Measurements from ENCODE around the gene DTNA.

The DTNA gene

DNA sequence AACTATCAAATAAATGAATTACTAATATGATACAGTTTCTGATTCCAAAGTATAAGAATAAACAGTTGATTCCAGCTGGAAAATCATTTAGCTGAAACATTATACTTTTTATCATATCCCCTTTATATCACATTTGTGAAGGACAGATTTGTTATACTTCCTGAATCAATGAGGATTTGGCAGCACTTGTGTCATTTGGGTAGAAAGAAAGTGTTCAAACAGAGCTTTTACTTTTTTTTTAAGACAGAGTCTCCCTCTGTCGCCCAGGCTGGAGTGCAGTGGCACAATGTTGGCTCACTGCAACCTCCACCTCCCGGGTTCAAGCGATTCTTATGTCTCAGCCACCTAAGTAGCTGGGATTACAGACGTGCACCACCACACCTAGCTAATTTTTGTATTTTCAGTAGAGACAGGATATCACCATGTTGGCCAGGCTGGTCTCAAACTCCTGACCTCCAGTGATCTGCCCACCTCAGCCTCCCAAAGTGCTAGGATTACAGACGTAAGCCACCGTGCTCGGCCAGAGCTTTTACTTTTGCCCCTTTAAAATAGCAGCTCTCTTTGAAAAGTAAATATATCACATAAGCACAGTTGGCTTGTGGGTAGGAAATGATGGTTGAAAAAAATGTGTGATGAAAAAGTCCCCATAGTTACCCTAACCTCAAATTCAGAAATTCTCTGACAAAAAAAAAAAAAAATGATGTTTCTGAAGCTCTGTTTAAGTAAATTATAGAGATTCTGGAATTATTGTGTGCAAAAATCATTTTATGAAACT lies 95.2 kb downstream of the DTNA start:
- H3K9me3 ChIP-seq (ENCODE audit: control insufficient read depth in 2 of 2, low read length in 2 of 2), result no peaks in the 10 kb centered on the region
- H3K4me3 ChIP-seq (ENCODE audit: low read length in 2 of 2), result no peak overlapping the region
- H3K36me3 ChIP-seq (ENCODE audit: control insufficient read depth in 2 of 2, insufficient read depth in 2 of 2, low read length in 2 of 2), result no peaks in the 10 kb centered on the region
- peaks cover 11% of the 10 kb centered on the region for H3K4me1 ChIP-seq (ENCODE audit: control insufficient read depth, insufficient read depth, low read length)
- H3K27ac ChIP-seq (ENCODE audit: low read length), result no peak overlapping the region
- no peaks in the 10 kb centered on the region for H3K27me3 ChIP-seq (ENCODE audit: control insufficient read depth in 1 of 2, insufficient read depth in 2 of 2, low read length in 2 of 2)
- H3K9ac ChIP-seq (ENCODE audit: low read length in 2 of 2), result no peak overlapping the region

DNA sequence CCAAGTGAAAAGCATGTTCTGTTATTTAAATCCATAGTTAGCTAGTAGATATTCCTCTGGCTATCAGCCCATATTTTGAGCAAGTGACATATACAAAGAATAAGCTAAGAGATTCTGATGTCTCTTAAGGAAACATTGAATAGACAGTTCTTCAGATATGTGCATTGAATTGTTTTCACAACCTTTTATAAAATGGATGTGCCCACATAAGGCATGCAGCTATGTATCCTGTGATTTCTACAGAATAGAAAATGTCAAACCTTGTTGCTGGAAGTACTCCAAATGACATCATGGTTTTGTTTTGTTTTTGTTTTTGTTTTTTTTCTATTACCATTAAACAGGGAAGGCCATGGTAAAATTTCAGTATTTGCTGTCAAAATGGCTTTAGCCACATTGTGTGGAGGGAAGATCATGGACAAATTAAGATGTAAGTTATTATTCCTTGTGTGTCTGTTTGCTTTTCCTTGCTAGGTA lies 95.8 kb downstream of the DTNA start:
- no peak overlapping the region for H3K9ac ChIP-seq (ENCODE audit: low read length in 2 of 2)
- H3K27me3 ChIP-seq (ENCODE audit: control insufficient read depth in 1 of 2, insufficient read depth in 2 of 2, low read length in 2 of 2), result no peaks in the 10 kb centered on the region
- no peak overlapping the region for H3K27ac ChIP-seq (ENCODE audit: low read length)
- peaks cover 11% of the 10 kb centered on the region for H3K4me1 ChIP-seq (ENCODE audit: control insufficient read depth, insufficient read depth, low read length)
- no peaks in the 10 kb centered on the region for H3K36me3 ChIP-seq (ENCODE audit: control insufficient read depth in 2 of 2, insufficient read depth in 2 of 2, low read length in 2 of 2)
- no peaks in the 10 kb centered on the region for H3K9me3 ChIP-seq (ENCODE audit: control insufficient read depth in 2 of 2, low read length in 2 of 2)
- no peak overlapping the region for H3K4me3 ChIP-seq (ENCODE audit: low read length in 2 of 2)

DNA sequence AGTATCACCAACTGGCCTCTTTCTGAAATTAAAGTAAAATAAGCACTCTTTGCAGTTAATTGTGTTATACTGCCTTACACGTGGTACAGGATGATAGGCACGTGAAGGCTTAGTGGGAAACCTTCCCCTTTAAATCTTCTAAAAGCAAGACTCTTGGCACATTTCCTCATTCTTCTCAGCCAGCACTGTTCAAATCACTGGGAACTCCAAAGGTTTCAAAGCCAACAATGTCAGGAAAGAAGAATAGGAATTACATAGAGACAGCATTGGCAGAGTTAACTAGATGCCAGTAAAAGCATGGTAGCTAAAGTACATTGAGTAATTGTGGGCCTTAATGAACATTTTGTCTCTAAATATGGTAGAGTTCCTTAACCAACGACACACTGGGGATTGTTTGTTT lies 96.4 kb downstream of the DTNA start:
- no peaks in the 10 kb centered on the region for H3K27me3 ChIP-seq (ENCODE audit: control insufficient read depth in 1 of 2, insufficient read depth in 2 of 2, low read length in 2 of 2)
- no peak overlapping the region for H3K4me3 ChIP-seq (ENCODE audit: low read length in 2 of 2)
- H3K36me3 ChIP-seq (ENCODE audit: control insufficient read depth in 2 of 2, insufficient read depth in 2 of 2, low read length in 2 of 2), result no peaks in the 10 kb centered on the region
- peaks cover 11% of the 10 kb centered on the region for H3K4me1 ChIP-seq (ENCODE audit: control insufficient read depth, insufficient read depth, low read length)
- no peak overlapping the region for H3K9ac ChIP-seq (ENCODE audit: low read length in 2 of 2)
- H3K27ac ChIP-seq (ENCODE audit: low read length), result no peak overlapping the region
- H3K9me3 ChIP-seq (ENCODE audit: control insufficient read depth in 2 of 2, low read length in 2 of 2), result no peaks in the 10 kb centered on the region

DNA sequence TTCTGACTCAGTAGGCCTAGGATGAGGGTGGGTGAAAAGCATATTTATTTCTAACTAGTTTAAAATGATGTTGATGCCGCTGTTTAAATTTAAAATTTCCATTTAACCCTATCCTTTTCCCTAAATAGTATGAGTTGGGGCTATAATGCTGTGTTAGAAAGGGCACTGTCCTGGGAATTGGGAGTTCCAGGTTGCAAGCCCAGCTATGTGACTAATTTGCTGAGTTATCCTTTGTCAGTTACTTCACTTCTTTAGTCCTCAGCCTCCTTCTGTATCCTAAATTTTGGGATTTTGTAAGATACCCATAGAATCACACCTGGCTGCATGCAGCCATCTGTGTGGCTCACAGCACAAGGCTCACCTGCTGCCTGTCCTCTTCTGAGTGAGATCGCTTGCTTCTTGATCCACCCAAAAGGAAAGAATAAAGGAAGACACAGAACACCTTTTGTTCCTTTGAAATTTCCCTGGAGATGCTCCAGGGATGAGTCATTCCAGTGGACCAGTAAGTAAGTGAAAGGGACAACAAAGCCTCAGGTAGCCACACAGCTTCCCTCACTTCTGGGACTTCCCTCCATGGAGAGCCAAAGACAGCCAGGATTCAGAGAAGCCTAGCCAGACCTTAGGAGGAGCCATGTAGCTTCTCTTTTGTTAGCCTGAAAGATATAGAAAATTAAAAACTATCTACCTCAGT lies 97.2 kb downstream of the DTNA start:
- Histone ChIP-seq H3K27me3 (ENCODE audit: control insufficient read depth in 1 of 2, insufficient read depth in 2 of 2, low read length in 2 of 2) (no peaks in the 10 kb centered on the region), H3K4me3 (ENCODE audit: low read length in 2 of 2) (no peak overlapping the region), H3K27ac (ENCODE audit: low read length) (no peak overlapping the region), H3K36me3 (ENCODE audit: control insufficient read depth in 2 of 2, insufficient read depth in 2 of 2, low read length in 2 of 2) (peaks cover 5% of the 10 kb centered on the region in 2 donors), H3K4me1 (ENCODE audit: control insufficient read depth, insufficient read depth, low read length) (peaks cover 8% of the 10 kb centered on the region), H3K9ac (ENCODE audit: low read length in 2 of 2) (no peak overlapping the region), H3K9me3 (ENCODE audit: control insufficient read depth in 2 of 2, low read length in 2 of 2) (no peaks in the 10 kb centered on the region)

DNA sequence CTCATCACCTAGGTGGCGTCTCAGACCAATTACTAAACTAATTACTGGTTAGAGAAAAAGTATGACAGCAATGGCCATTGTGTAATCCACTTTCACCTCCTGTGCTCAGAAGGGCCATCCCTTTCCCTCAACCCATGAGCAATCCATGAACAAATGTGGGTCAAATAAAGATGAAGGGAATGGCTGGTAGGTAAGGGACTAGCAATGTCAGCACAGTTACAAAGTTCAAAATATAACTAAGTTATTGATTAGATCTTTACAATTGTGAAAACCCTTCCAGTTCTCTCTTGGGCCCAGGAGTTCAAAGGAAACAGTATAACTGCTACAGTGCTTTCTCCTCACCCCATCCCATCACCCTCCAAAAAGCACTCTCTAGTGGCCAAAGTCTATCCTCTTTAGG lies 98.3 kb downstream of the DTNA start:
- H3K9me3 ChIP-seq (ENCODE audit: control insufficient read depth in 2 of 2, low read length in 2 of 2), result no peaks in the 10 kb centered on the region
- no peaks in the 10 kb centered on the region for H3K4me1 ChIP-seq (ENCODE audit: control insufficient read depth, insufficient read depth, low read length)
- no peak overlapping the region for H3K4me3 ChIP-seq (ENCODE audit: low read length in 2 of 2)
- H3K36me3 ChIP-seq (ENCODE audit: control insufficient read depth in 2 of 2, insufficient read depth in 2 of 2, low read length in 2 of 2), result peaks cover 11 to 12% of the 10 kb centered on the region in 2 donors
- H3K9ac ChIP-seq (ENCODE audit: low read length in 2 of 2), result no peak overlapping the region
- no peaks in the 10 kb centered on the region for H3K27me3 ChIP-seq (ENCODE audit: control insufficient read depth in 1 of 2, insufficient read depth in 2 of 2, low read length in 2 of 2)
- H3K27ac ChIP-seq (ENCODE audit: low read length), result no peak overlapping the region

DNA sequence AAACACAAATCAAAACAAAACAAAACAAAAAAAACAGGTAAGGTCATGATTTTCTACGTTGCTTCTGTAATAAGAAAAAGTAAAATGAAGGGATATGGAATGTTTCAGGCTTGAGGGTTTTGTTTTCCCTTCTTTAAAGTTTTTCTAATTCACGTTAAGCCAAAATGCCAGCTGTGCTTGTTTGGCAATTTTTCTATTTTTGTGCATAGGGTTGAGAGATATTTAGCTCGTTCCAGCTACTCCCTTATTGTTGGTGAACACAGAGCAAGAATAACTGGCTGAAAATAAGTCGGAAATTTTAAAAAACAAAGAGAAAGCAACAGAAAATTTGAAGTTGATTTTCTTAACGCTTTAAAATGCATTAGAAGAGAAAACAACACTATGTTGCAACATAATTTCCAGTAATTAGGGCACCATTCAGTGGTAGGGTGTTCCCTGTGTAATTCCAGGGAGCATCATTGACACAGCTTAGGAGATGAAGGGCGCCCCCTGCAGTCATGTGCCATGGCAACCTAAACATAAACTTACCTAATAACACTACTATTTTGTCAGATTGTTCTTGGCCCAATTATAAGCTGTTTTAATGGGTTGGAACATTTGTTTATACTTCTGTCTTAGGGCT lies 99.5 kb downstream of the DTNA start:
- H3K36me3 ChIP-seq (ENCODE audit: control insufficient read depth in 2 of 2, insufficient read depth in 2 of 2, low read length in 2 of 2), result peaks cover 11 to 12% of the 10 kb centered on the region in 2 donors
- H3K9me3 ChIP-seq (ENCODE audit: control insufficient read depth in 2 of 2, low read length in 2 of 2), result no peaks in the 10 kb centered on the region
- H3K27me3 ChIP-seq (ENCODE audit: control insufficient read depth in 1 of 2, insufficient read depth in 2 of 2, low read length in 2 of 2), result no peaks in the 10 kb centered on the region
- H3K9ac ChIP-seq (ENCODE audit: low read length in 2 of 2), result no peak overlapping the region
- H3K27ac ChIP-seq (ENCODE audit: low read length), result no peak overlapping the region
- no peaks in the 10 kb centered on the region for H3K4me1 ChIP-seq (ENCODE audit: control insufficient read depth, insufficient read depth, low read length)
- H3K4me3 ChIP-seq (ENCODE audit: low read length in 2 of 2), result no peak overlapping the region

DNA sequence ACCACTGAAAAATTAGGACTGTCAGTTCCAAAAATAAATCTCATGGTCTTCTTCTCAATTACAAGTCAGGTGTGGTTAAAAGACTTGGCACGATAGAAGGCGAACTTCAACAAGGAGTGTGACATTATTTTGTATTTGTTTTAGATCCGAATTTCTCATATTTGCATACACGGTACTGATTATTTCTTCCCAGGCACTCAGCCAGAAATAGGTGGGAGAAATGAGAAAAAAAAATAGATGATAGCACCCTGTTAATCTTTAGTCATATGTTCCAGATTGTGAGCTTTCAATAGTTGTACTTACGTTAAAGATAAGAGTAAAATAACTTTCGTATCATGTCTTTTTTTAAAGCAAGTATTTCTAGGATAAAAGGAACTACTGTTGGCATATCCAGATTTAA lies 106.1 kb downstream of the DTNA start:
- Histone ChIP-seq H3K4me3 (ENCODE audit: low read length in 2 of 2) (no peak overlapping the region), H3K27me3 (ENCODE audit: control insufficient read depth in 1 of 2, insufficient read depth in 2 of 2, low read length in 2 of 2) (no peaks in the 10 kb centered on the region), H3K4me1 (ENCODE audit: control insufficient read depth, insufficient read depth, low read length) (no peaks in the 10 kb centered on the region), H3K9ac (ENCODE audit: low read length in 2 of 2) (no peak overlapping the region), H3K9me3 (ENCODE audit: control insufficient read depth in 2 of 2, low read length in 2 of 2) (no peaks in the 10 kb centered on the region), H3K36me3 (ENCODE audit: control insufficient read depth in 2 of 2, insufficient read depth in 2 of 2, low read length in 2 of 2) (peaks cover 19 to 20% of the 10 kb centered on the region in 2 donors), H3K27ac (ENCODE audit: low read length) (no peak overlapping the region)

DNA sequence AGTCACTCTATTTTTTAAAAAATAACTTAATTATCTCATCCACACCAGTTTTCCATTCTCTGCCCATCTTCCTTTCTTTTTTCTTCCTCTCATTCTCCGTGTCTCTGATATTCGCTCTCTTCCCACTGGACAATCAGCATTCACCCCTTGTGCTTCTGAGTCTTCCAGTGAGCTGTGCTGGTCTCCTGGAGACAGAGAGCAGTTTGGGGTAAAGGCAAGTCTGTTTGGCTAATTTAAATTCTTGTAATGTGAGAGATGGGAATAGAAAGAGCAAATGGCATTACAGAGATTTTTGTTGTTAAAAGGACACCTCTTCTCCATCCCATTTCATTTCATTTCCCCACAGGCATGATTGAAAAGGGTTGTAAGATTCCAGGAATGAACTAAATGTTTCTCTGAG lies 107.5 kb downstream of the DTNA start:
- Histone ChIP-seq H3K4me3 (ENCODE audit: low read length in 2 of 2) (no peak overlapping the region), H3K36me3 (ENCODE audit: control insufficient read depth in 2 of 2, insufficient read depth in 2 of 2, low read length in 2 of 2) (peaks cover 11% of the 10 kb centered on the region in 2 donors), H3K27ac (ENCODE audit: low read length) (no peak overlapping the region), H3K27me3 (ENCODE audit: control insufficient read depth in 1 of 2, insufficient read depth in 2 of 2, low read length in 2 of 2) (no peaks in the 10 kb centered on the region), H3K4me1 (ENCODE audit: control insufficient read depth, insufficient read depth, low read length) (peaks cover 11% of the 10 kb centered on the region), H3K9me3 (ENCODE audit: control insufficient read depth in 2 of 2, low read length in 2 of 2) (no peaks in the 10 kb centered on the region), H3K9ac (ENCODE audit: low read length in 2 of 2) (no peak overlapping the region)

DNA sequence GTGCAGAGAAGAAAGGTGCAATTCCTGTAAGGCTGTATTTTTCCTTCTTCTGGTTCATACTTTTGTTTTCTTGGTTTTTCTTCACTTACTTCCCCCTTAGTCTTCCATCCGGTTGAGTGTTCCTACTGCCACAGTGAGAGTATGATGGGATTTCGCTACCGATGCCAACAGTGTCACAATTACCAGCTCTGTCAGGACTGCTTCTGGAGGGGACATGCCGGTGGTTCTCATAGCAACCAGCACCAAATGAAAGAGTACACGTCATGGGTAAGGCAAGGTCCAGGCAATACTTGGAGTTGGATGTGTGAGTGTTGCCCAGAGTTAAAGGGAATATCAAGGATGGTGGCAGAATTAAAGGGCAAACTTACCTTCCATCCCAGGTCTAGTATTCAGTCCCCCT lies 108.0 kb downstream of the DTNA start:
- H3K27ac ChIP-seq (ENCODE audit: low read length), result no peak overlapping the region
- H3K9ac ChIP-seq (ENCODE audit: low read length in 2 of 2), result no peak overlapping the region
- no peaks in the 10 kb centered on the region for H3K27me3 ChIP-seq (ENCODE audit: control insufficient read depth in 1 of 2, insufficient read depth in 2 of 2, low read length in 2 of 2)
- H3K9me3 ChIP-seq (ENCODE audit: control insufficient read depth in 2 of 2, low read length in 2 of 2), result no peaks in the 10 kb centered on the region
- H3K4me1 ChIP-seq (ENCODE audit: control insufficient read depth, insufficient read depth, low read length), result peaks cover 11% of the 10 kb centered on the region
- peaks cover 8% of the 10 kb centered on the region in 2 donors for H3K36me3 ChIP-seq (ENCODE audit: control insufficient read depth in 2 of 2, insufficient read depth in 2 of 2, low read length in 2 of 2)
- no peak overlapping the region for H3K4me3 ChIP-seq (ENCODE audit: low read length in 2 of 2)

DNA sequence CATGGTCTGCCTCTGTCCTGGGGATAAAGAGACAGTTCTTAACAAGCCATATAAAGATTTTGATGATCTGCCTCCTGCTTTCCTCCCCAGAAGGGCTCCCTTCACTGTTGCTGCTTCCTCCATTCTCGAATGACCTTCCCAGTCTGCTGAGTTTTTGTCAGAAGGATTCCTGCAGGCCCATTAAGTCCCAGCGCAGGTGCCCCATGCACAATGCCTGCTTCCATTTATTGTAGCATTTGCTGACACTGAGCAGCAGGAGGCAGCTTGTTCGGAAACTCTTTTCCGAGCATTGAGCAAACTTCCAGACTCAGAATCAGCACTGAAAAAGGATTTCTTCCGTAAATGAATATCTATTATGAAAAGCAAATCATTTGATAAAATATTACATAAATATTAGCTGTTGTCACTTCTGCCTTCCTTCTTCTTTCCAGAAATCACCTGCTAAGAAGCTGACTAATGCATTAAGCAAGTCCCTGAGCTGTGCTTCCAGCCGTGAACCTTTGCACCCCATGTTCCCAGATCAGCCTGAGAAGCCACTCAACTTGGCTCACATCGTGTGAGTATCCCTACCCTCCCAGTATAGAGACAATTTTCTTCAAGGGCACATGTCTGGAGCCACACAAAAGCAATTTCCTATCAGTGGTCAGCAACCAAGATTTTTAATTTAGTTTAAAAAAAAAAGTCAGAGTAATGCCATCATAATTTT lies 110.4 kb downstream of the DTNA start:
- Histone ChIP-seq H3K9me3 (ENCODE audit: control insufficient read depth in 2 of 2, low read length in 2 of 2) (no peaks in the 10 kb centered on the region), H3K9ac (ENCODE audit: low read length in 2 of 2) (no peak overlapping the region), H3K4me1 (ENCODE audit: control insufficient read depth, insufficient read depth, low read length) (peaks cover 11% of the 10 kb centered on the region), H3K27ac (ENCODE audit: low read length) (no peak overlapping the region), H3K36me3 (ENCODE audit: control insufficient read depth in 2 of 2, insufficient read depth in 2 of 2, low read length in 2 of 2) (peaks cover 8% of the 10 kb centered on the region in 2 donors), H3K4me3 (ENCODE audit: low read length in 2 of 2) (no peak overlapping the region), H3K27me3 (ENCODE audit: control insufficient read depth in 1 of 2, insufficient read depth in 2 of 2, low read length in 2 of 2) (no peaks in the 10 kb centered on the region)
